HG02571 (cell line): ENCODE measurements around the gene GPR84.
A peak's percentile ranks its signal among the peaks of the same experiment; 100 is the strongest.

Source experiments
- ATAC-seq: cut with Tn5 transposase; IDR thresholded peaks from one replicate; pipeline ENCODE4 v1.9.1; 2021; ENCODE audit warnings: mild to moderate bottlenecking, moderate library complexity; ENCODE audit not compliant: unreplicated experiment

GPR84 gene

DNA sequence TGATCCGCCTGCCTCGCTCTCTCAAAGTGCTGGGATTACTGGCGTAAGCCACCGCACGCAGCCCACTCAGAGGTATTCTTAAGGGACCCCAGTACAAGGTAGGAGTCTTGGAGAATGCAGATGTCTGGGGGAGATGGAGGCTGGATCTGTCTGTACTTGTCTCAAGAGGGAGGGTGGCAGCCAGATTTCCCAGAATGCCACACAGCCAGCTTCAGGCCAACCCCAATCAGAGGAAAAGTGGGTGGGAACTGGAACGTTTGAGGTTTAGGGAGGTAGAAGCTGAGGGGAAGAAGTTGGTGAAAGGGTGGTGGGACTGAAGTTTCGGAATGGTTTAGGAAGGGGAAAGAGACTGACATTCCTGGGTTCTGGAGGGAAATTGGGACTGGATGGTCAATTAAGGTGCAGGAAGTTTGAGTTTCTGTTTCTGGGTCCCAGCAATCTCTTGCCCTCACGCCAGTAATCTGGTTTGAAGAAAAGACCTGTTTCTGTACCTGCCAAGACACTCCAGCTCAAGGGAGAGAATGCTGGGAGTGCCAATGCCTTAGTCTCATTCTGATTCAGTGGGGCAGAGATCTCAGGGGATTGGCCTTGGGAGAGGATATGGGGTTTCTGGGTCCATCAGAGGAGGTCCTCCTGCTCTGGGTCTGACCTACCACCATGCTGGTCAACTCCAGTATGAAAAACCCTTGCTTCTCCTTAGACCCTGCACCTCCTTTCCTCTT, 28.4 kb upstream of the GPR84 start:
- no peak for ATAC-seq

DNA sequence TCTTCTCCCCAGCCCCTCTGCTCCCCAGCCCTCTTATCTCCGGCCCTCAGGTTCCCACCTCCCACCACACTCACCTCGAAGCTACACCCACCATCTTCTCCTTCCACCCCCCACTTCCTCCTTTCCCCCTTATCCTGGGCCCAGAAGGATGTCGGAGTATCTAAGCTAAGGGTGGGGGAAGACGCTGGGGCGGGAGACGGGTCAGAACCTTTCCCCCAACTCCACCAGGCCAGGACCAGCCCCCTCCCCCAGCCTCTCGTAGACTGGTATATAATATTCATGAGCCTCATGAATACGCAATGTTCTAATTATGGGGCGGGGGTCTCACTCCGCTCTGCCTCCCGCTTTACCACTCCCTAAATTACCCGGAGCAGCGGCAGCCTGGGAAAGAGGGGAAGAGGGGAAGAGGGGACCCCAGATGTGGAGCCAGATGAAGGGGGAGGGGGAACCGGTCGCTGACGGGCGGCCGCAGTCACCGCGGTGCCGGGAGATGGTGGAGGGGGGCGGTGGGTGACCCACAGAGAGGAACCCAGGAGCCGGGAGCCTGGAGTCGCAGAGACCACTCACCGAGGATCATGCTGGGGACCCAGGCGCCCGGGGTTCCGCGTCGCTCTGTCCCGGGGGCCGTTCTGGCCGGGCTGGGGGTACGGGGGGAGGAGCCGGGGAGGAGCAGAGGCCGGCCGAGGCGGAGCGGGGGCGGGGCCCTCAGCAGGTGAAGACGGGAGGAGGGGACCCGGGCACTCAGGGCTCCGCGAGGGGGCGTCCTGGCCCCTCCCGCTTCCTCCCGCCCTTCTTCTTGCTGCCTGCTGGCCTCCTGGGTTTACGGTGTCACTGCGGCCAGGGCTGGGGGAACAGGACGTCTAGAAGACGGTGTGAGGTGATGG, 26.6 kb upstream of the GPR84 start:
- no peak for ATAC-seq

DNA sequence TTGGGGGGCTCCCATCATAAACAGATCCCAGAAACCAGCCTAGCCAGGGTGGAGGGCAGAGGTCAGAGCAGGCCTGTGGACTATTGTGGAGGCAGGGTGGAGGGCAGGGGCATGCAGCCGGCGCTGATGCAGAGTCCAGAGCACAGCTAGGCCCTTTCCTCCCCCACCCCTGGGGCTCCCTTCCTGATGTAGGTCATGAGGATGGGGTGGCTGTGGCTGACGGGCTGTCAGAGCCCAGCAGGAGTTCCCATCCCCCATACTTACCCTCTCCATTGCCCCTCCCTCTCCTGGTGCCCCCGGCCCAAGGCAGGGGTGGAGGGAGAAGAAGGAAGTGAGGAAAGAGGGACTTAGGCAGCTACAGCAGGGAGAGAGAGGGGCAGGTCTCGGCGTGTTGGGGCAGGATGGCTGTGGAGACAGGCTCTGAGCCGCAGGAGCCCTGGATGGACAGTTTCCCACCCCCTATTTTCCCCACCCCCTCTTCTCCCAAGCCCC, 25.9 kb upstream of the GPR84 start:
- no peak for ATAC-seq

DNA sequence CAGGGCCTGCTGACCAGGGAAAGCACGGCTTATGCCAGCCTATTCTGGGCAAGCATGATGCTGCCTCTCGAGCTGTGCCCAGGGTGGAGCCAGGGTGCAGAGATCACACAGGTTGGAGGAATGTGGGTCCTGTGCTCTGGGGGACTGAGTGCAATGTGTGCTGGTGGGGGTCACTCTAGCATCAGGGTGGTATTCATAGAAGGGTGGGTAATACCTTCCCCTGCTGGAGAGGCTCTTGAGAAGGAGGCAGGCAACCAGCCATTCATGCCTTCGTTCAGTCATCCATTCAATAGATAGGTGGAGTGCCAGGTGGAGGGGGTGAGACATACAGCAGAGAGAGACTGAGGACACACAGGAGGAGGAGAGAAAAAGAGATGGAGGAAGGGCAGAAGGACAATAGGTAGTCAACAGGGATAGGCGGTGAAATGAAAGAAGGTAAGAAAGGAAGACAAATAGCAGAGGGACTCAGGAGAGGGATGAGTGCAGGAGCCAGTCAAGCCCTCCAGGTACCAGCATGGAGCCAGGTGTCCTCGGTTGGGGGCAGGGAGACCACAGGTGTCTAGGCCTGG, 25.4 kb upstream of the GPR84 start:
- no peak for ATAC-seq

DNA sequence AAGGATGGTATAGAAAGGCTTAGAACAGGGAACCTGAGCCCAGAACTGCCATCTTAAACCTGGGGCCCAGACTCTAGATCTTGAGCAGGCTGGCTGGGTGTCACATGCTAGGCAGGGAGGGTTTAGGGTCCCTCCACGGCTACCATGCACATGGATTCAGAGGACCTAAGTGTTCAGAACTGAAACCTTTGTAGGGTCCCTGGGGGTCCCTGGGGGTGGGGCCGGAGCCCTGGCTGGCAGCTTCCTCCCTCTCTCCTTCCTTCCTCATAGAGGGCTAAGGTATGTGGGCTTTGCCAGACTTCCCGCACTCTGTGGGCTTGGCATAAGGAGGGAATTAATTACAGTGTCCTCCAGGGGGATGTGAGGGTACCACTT, 24.8 kb upstream of the GPR84 start:
- no peak for ATAC-seq

DNA sequence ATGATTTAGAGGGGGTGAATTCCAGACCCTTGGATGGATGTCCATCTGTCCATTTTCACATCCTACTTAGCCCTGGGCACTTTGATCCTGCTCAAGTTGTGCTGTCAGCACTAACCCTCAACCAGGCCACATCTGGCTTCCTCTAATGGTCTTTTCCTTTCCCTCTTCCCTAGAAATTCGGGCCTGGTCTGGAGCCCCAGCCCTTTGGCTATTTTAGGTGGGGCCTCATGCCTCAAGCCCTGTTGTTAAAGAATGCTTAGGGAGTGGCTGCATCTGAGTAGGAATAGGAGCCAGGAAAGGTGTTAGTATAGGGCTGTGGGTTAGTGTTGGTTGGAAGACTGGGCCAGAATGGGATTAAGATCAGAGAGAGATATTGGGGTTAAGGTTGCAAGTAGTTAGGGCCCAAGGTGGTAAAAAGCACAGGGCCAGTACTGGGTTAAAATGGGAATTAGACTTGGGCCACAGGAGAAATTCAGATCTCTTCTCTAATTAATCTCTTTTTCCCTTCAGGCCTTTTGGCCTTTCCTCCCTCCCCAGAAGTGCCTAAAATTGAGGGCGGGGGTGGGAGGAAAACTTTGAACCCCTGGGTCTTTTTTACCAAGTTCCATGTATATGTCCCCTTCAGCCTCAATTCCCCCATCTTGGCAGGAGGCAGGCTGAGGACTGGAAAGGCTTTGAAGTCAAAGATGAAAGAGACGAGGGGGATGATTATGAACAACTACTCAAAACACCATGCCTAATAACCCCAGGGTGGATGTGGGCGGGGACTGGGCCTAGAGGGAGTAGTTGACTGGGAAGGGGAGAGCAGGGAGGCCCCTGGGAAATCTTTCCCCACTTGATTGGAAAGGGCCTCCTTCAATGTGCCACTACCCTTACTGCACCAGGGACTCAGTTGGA, 24.2 kb upstream of the GPR84 start:
- ATAC-seq, result no peak

DNA sequence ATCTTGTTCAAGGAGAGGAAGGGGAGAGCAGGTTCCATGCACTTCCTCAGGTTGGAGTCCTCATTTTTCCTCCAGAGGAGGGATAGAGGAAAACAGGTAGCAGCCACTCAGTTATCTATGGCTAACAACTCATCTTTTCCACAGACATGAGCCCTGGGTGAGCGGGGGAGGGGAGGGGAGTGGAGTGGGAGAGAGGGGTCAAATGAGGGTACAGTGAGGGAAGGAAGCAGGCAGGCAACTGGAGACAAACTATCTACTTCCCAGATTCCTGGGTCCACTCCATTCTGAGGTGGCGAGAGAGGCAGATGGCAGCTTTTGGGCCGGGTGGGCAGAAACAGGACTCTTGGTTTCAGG, 22.8 kb upstream of the GPR84 start:
- no peak for ATAC-seq

DNA sequence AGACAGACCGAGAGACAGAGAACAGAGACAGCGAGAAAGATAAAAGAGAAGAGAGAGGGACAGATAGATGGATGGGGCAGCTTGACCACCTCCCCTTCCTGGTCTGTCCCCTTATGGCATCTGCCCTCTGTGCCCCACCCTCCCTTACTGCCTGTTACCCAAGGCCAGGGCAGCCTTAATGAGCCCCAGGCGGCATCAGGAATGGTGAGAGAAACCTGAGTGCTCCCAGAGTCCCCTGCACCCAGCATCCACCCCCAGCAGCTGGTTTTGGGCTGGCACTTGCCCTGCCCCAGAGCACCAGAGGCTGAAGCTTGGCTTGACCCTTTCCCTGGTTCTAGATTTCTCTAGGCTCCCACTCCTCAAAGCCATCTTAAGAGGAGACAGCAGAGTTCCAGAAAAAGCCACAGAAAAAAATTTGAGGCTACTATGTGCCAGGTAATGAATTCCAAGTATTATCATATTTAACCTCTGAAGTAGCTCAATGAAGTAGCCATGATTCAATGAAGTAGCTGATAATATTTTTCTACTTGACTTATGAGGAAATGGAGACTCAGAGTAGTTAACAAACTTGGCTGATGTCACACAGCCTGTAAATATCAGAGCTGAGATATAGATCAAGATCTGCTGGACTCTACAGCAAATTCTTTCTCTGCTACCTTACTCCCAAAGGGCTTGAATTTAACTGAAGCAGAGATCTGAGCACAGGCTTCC, 22.3 kb upstream of the GPR84 start:
- no peak for ATAC-seq

DNA sequence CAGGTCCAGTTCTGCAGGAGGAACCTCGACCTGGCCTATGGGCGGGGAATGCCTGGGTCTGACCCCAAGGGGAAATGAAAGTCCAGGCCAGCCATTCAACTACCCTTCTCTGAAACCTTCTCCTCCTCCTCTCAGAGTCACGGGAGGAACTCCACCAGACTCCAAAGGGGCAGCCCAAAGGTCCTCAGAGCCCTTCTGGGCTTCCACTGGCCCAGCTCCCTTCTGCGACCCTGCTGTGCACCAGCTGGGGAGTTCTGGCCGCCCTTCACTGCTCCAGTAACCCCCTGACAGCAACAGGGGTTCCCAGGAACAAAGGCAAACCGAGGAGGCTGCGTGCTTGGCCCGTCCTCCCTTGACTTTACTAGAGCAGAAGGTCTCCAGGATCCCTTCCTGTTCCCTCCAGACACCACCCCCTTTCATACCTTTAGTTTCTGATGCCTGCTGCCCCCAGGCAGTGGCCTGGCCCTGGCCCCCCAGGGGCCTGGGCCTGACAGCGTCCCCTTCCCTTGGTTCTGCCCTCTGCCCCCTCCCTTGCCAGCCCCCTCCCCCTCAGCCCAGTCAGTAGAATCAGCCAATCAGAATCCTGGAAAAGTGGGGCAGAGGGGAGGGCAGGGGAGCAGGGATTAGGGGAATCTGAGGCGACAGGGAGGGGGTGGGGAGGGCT, 21.1 kb upstream of the GPR84 start:
- peak; percentile 63 for ATAC-seq

DNA sequence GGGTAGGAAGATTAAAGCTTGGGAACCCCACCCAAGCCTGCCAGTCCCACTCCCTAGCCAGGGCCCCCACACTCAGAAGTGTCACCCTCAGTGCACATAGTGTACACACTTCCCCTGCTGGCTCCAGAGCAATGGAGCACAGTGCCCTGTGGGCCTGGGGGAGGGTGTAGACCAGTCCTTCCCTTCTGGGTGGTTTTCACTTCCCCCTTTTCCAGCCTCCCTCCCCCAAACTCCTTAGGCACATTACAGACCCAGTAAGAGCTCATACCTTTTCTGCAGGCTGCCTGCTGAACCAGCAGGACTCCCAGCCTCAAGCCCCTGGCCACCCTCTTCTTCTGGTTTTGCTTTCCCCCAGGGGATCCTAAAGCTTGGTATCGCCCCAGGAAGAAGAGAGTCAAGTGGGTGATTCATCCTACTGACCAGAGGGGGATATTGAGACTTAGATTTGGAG, 20.3 kb upstream of the GPR84 start, which contains the start of gene ZNF385A:
Gene ZNF385A, minus strand, starts transcription at position 143 of the 451 bp plus-strand sequence. CDS start 219 bp downstream, outside the sequence.
- ATAC-seq, result no peak

DNA sequence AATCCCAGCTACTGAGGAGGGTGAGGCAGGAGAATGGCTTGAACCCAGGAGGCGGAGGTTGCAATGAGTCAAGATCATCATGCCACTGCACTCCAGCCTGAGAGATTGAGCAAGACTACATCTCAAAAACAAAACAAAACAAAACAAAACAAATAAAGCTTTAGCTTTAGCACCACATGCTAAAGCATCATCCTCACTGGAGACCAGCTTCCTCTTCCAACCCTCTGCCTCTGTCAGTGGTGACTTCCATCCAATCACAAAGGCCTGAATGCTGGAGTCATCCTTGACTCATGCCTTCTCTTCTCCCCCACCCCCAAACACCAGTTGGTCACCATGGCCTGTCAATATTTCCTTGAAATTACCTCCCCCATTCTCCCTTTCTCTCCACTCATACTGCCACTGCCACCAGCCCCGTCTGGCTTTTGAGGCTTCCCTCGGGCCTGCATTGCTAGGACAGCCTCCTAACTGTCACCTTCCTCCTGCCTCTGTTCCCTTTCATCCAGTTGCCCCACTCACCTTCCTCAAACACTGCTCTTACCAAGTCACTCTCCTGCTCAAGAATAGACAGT, 18.8 kb upstream of the GPR84 start:
- no peak for ATAC-seq

DNA sequence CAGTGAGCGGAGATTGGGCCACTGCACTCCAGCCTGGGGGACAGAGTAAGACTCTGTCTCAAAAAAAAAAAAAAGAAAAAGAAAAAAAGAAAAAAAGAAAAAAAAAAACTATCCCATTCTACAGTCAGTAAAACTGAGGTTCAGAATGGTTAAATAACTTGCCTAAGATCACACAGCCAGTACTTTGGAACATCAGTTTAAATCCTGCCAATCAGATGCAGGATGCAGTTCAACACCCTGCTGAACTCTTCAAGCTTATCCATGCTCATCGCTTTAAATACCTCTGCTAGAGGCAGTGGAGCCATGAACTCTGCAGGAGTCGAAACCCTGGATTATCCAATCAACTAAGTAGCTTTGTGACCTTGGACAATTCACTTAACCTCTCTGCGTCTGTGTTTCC, 16.9 kb upstream of the GPR84 start:
- no peak for ATAC-seq

DNA sequence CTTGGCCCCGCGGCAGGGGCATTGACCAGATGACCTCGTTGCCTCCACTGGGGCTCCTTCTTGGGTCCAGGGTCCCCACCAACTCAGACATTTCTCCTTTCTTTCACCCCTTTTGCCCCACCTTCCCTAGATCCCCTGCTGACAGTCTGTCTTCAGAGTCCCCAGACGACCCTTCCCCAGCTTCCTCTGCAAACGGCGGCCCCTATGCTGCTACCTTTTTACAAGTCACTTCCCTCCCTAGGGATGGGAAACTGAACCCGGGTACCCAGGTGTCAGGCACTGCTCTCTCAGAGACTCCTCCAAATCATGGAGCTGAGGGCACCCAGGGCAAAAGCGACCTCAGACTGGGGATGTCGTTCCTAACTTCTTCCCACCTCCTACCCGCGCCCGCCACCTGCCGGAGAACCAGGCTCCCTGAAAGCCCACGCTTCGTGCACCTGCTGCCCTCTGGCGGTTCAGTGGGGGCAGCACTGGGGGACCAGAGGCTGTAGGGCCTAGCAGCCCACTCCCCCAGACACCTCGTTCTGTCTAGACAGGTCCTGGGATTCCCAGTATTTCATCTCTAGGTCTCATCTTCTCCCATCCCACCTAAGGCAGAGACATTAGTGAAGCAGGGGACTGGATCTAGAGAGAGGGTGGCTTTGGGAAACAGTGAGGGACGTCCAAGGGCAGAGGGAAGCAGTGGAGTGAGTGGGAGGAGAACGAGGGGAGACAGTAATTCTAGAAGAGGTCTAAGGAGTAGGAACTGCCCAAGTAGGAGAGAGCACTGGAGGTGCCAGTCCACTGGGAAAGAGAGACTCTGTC, 15.3 kb upstream of the GPR84 start:
- peak; percentile 80 for ATAC-seq

DNA sequence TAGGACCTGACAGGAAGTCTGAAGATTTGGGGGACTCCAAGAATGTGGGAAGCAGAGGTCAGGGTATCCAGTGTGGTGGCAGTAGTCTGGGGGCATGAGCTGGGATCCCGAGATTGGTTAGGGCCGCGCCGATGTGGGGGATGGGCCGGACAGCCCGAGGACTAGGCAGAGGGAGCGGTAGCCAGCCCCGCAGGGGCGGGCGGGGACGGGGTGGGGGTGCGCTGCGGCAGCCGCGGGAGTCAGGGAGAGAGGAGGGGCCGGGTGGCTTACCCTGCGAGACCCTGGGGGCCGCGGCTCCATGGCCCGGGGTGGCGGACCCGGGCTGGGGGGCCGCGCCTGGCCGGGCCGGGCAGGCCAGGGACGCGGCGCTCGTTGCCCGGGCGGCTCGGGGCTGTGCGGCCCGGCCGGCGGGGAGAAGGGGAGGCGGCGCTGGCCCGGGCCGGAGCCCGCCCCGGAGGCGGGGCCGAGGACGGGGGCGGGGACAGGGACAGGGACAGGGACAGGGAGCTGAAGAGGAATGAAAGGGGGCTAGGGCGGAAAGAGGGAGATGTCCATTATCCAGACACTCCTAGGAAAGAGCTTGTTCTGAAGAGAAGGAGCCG, 14.6 kb upstream of the GPR84 start:
- peak; percentile 51 for ATAC-seq

DNA sequence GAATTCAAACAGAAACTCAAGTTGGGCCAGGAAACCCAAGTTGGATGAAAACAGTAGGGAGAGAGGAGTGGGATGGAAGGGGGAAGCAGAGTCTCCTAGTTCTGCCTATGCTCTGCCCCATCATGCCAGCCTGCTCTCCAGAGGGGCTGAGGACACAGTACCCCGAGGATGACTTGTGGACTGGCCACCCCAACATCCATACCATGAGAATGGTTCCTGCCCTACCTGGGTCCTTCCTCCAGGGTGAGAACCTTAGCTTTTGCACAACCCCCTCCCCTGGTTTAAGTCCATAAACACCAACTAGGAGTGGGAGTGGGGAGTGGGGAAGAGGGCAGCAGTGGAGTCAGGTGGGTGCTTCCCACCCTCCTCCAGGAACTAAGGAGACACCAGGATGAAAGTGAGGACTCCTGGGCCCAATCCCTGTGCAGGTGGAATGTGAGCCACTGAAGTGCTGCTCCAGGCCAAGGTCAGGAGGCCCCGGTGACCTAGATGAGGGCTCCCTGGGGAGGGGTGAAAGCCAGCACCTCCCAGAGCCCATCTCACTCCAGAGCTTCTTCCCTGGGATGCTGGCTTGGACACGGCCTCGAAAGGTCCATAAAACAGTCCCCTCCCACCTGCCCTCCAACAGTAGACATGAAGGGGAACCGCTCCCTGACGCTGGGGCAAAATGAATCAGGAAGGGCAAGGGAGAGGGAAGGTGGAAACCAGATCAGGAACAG, 13.7 kb upstream of the GPR84 start:
- no peak for ATAC-seq

DNA sequence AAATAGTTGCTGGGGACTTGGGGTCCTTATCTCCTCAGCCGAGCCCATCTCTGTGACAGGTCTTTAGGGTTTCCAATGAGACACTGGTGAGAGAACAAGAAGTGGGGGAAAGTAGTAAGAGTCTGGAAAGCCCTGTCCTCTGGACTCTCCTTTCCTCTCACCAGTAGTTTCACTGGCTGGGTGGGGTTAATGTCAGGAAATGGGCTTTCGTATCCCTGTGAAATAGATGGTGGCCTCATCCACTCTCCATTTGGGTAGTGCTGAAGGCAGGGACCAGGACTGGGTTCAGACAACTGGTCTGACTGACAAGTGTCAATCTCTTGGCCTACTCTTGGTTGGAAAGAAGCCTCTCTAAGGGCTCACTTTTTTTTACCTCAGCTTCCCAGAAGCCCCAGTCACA, 12.7 kb upstream of the GPR84 start:
- no peak for ATAC-seq

DNA sequence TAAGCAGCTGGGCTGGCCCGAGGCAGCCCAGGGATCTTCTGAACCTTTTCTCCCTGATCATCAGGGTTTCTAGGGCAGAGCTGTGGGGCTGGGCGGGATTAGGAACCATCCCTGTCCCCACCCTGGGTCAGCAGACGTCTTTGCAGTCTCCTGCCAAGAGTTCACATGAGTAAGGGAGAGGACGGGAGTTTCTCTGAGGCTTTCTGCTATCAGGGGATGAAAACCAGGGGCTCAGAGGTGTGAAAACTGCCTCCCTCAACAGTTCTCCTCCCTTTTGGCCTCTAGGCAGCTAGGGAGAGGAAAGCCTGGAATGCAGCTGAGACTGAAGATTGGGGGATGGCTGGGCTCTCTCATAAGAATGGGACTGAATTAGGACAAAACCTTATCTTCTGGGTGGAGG, 12.3 kb upstream of the GPR84 start:
- no peak for ATAC-seq

DNA sequence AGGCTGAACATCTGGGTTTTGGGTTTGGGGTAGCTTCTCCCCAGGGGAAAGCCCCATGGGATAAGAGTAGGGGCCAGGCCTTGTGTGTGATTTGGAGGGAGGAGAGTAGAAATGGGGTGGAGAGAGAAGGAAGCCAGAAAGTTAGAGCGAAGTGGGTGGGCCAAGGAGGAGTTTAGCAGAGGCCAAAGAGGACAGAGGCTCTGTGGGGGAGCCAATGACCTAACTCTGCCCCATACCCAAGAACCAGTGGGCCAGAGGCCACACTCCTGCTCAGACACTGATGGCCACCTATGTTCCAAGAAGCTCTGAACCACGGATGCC, 10.9 kb upstream of the GPR84 start:
- ATAC-seq, result no peak
